SKM-1 (cell line): Measurements from ENCODE around the gene SLC35A1.
A peak's percentile ranks its signal among the peaks of the same experiment; 100 is the strongest.
"Not testable (repeated sequence)": the region's sequence is repeated elsewhere in the genome, so short reads cannot be mapped to it uniquely, and the experiment has no call there.

Experiments
- DNase-seq: peaks from one replicate; lab custom pipeline; 2025; ENCODE audit not compliant: unreplicated experiment; lab: John Stamatoyannopoulos, UW

SLC35A1 gene

DNA sequence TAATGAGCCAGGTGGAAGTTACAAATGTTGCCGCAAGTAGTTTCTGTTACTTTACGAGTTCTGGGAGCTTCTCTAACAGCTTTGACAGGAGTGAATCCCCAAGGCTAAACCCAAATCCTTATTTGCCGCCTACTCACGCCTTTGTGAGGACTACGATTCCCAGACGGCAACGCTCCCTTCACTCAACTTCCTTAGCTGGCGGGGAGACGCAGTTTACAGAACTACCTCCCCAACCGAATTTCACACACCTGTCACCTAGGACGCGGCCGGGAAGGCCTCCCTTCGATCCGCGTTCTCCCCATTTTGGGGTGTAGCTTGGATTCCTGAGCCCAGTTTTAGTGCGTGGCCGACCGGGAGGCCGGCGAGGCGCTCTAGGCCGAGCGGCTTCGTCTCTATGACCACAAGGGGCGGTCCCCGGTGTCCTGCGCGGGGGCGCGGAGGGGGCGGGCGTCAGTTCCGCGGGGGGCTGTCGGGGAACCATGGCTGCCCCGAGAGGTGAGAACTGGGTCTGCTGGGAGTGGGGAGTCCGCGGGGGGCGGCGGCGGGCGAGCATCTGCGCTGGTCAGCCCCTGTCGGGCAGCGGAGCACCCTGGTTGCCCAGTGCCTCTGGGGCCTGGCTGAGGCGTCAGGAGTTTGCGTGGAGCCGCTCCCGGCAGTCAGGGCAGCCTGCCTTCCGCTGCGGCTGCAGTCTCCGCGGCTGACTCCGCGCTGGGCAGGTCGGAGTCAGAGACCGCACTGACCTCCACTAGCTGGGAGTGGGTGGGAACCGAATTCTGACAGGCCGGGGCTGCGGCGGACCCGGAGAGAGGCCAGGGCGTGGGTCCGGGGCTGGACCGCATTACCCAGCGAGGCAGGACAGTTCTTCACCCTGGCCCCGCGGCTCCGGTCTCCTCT is at the start of gene SLC35A1:
Gene SLC35A1, plus strand, starts transcription at position 450 of the 894 bp plus-strand sequence. Its CDS starts 30 bp downstream, at position 480.
- DNase-seq: peak; percentile 79

GRCh38 chr6:87426789-87427188 is 46.0 kb upstream of the SLC35A1 start:
- DNase-seq: no peak

- DNase-seq: no peak
Measured at GRCh38 chr6:87430499-87430898, 42.3 kb upstream of the SLC35A1 start.

DNA sequence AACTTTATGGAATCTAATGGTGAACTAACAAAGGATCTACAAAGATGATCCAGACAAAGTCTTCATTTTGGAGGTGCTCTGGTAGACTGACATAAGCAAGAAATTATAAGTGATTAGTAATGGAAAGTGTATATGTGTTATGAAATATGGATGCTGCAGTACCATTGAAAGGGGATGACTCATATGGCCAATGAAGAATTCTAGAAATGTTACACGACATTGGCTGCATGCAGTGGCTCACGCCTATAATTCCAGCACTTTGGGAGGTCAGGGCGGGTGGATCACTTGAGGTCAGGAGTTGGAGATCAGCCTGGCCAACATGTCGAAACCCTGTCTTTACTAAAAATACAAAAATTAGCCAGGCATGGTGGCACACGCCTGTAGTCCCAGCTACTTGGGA is 41.5 kb upstream of the SLC35A1 start:
- no peak for DNase-seq

DNA sequence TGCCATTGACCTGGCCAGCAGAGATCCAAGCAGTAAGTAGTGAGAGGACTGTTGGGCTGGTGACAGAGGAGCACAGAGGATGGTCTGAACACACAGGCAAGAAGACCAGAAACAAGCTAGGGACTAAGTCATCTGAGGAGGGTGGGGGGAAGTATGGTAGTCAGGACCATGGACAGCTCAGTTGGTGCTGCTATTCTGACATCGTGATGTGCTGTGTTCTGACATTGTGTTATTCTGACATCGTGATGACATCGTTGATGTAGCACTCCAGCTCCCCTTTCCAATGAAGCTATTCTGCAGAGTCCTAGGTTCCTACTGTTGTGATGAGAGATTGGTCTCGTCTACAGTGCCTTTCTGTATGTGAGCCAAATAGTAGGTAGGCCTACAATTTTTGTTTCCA is 36.3 kb upstream of the SLC35A1 start:
- DNase-seq: peak; percentile 1

DNA sequence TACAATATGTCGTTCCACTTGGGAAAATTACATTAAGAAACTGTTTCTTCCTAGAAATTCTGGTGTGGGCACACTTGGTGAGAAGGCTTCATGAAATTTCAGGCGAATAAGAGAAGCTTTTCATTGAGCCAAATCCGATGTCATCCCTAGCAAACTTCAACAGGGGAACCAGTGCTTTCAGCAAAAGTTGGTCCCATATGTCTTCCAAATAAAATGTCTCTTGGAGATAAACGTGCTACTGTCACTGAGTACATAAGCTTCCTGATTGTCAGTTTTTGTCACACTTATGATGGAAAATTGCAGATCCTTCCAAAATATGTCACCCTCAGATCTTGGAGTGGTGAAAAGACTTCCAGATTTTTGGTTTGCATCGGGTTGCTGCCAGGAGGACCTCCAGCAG is 31.1 kb upstream of the SLC35A1 start:
- DNase-seq: no peak

GRCh38 chr6:87444362-87444761 is 28.4 kb upstream of the SLC35A1 start:
- DNase-seq: no peak

DNA sequence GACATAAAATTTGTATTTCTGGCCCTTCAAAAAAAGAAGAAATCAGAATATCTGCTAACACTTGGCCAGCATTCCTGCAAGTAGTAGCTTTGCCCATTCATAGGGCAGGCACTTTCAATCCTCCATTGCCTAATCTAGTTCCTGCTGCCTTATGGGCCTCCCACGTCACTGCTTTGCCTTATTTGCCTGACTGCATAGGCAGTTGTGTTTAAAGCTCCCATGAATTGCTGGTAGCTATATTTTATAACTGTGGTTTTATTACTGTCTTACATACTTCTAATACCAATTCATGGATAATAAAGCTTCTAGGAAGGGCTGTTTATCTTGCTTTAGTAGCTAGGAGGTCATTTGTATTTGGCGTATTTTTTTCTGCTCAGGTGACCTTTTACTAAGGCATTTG is 7.7 kb upstream of the SLC35A1 start:
- DNase-seq: no peak

GRCh38 chr6:87473419-87473903 is 687 bp downstream of the SLC35A1 start:
- peak; percentile 10 for DNase-seq

DNA sequence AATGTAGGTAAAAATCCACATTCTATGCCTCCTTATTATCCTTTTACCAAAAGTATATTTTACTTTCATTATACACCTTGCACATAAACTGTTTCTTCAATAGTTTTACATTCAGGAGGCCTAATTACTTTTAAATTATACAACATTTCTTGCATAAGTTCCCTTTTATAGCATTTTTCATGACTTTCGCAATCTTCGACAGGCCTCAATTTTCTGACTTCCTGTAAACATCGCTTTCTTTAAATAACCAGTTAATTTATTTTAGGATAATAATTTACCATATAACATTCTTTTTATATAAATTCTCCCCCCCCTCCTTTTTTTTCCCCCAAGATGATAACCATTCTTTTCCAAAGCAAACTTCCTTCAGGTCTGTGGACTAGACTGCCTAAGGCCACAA is 9.2 kb downstream of the SLC35A1 start:
- DNase-seq: peak; percentile 28

DNA sequence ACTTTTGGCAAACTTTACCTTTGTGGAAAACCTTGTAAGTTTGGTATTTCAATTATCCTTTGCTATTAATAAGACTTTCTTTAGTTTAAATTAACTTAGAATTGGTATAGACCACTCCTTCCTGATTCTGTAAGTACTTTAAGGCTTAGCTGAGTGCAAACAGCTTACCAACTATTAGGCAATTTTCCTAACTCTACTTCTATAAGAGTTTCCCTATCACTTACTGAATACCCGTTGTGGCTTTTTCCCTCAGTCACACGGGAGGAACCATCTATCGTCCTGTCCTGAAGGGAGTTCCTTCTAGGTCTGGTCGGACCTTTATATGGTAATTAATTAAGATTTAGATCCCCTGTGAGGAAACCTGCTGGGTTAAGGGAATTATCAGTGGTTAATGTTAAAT is 9.6 kb downstream of the SLC35A1 start:
- DNase-seq: peak; percentile 78

- peak; percentile 32 for DNase-seq
Measured at GRCh38 chr6:87483929-87484328, 11.2 kb downstream of the SLC35A1 start.

- no peak for DNase-seq
Measured at GRCh38 chr6:87484491-87484890, 11.7 kb downstream of the SLC35A1 start.

- DNase-seq: no peak
Measured at GRCh38 chr6:87487555-87487954, 14.8 kb downstream of the SLC35A1 start.

GRCh38 chr6:87489326-87489725 is 16.6 kb downstream of the SLC35A1 start:
- DNase-seq: not testable (repeated sequence)

DNA sequence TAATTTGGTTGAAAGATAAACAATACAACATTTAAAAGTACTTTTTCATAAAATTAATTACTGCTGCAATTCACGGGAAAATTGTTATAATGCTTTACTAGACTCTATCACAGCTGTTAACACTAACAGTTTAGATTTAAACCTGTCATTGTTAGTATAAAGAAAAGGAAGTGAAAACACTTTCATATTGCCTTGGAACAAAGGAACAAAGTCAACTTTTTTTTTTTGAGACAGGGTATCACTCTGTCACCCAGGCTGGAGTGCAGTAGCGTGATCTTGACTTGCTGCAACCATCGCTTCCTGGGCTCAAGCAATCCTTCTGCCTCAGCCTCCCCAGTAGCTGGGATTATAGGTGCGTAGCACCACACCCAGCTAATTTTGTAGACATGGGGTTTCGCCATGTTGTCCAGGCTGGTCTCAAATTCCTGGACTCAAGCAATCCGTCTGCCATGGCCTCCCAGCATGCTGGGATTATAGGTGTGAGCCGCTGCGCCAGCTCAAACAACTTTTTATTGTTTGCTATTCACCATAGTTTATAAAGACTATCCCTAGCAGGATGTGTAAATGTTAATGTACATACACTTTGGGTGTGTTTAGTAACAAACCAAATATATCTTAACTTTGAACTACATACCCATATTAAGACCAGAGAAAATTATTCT is 22.1 kb downstream of the SLC35A1 start:
- DNase-seq: no peak

DNA sequence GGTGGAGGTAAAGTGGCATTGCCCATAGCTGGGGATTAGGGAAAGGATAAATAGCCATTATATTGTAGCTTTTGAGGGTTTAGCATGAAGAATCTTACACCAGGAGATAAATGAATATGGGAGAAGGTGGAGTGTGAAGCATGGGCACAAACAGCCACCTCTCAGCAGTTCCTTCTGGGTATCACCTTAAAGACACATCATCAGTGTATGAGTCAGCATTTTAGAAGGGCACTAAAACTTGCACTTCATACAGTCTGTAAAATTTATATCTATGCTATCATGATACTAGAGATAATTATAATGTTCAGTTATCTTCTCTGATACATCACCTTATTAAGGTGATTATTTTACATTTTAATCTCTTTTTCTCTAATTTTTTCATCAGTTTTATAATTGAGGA is 25.3 kb downstream of the SLC35A1 start:
- no peak for DNase-seq

DNA sequence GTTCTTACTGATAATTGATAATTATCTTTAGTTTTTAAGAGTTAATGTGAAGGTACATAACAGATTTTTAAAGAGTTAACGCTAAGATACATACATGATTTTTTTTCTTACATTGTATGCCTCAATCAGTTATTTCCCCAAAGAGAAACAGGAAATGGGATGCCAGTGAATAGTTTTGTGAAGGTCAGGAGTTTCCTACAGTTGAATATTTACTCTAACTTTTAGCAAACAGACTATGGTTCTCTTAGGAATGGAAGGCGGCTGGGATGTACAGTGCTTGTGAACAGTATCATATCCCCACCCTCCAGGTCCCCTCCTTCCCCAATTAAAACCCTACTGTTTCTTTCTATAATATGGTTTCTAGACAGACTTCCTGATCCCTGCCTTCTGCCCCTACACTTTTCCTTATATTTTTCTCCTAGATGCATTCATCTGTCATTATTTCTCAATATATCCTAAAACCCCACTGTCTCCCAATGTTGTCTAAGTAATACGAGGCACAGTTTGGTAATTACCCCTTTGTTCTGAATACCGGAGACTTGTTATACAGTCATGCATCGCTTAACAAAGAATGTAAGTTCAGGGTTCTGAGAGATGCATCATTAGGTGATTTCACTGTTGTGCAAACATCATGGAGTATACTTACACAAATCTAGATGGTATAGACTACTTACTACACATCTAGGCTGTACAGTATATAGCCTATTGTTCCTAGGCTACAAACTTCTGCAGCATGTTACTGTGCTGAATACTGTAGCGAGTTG is 29.2 kb downstream of the SLC35A1 start:
- no peak for DNase-seq

- no peak for DNase-seq
Measured at GRCh38 chr6:87504441-87504840, 31.7 kb downstream of the SLC35A1 start.

GRCh38 chr6:87514831-87515230 is 42.1 kb downstream of the SLC35A1 start:
- DNase-seq: no peak

- no peak for DNase-seq
Measured at GRCh38 chr6:87518453-87518852, 45.7 kb downstream of the SLC35A1 start.
